BE2C (cell line): ENCODE results near the gene HEATR5B.
"Not testable (repeated sequence)": the region's sequence is repeated elsewhere in the genome, so short reads cannot be mapped to it uniquely, and the experiment has no call there.

Experiments
- DNase-seq: peaks from one replicate; pipeline ENCODE4 v3.0.0-alpha.2; 2020
- H3K27me3 ChIP-seq: fragments of 250-450 bp; sonication (Bioruptor Pico); 2 replicates; pipeline ENCODE4 v1.5.1; 2020; ENCODE audit warnings: mild to moderate bottlenecking
- H3K36me3 ChIP-seq: fragments of 250-450 bp; sonication (Bioruptor Pico); 2 replicates; pipeline ENCODE4 v1.5.1; 2020; ENCODE audit warnings: mild to moderate bottlenecking
- H3K4me1 ChIP-seq: fragments of 250-450 bp; sonication (Bioruptor Pico); 2 replicates; pipeline ENCODE4 v1.5.1; 2020
- H3K4me3 ChIP-seq: 2 replicates; pipeline ENCODE4 v1.5.1; 2011; ENCODE audit warnings: low read depth, low read length
- H3K9me3 ChIP-seq: fragments of 250-450 bp; sonication (Bioruptor Pico); 2 replicates; pipeline ENCODE4 v1.5.1; 2020
- TF ChIP-seq, protein P1 (sequence below): IDR thresholded peaks from 2 replicates; pipeline ENCODE4 v1.5.1; 2012; ENCODE audit warnings: mild to moderate bottlenecking, low read depth, low read length

HEATR5B gene

DNA sequence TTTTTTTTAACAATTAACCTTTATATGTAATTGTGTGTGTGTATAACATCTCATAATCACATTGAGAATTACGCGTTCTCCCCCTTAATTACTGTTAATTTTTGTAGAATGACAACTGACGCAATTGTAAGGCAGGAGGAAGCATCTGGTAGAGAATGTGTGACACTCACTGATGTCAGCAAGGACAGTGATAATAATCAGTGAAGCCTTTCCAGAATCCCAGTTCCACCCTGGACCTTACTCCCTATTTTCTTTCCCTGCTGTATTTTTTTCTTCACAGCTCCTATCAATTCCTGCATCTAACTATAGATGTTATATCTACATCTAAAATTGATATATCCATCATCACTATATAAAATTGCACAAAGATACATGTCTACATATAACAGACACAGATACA lies 101.7 kb downstream of the HEATR5B start:
- Histone ChIP-seq H3K4me1 (peaks cover 5% of the 10 kb centered on the region), H3K9me3 (no peaks in the 10 kb centered on the region), H3K4me3 (no peak overlapping the region), H3K27me3 (no peaks in the 10 kb centered on the region), H3K36me3 (no peaks in the 10 kb centered on the region)
- TF ChIP-seq, protein P1, sequence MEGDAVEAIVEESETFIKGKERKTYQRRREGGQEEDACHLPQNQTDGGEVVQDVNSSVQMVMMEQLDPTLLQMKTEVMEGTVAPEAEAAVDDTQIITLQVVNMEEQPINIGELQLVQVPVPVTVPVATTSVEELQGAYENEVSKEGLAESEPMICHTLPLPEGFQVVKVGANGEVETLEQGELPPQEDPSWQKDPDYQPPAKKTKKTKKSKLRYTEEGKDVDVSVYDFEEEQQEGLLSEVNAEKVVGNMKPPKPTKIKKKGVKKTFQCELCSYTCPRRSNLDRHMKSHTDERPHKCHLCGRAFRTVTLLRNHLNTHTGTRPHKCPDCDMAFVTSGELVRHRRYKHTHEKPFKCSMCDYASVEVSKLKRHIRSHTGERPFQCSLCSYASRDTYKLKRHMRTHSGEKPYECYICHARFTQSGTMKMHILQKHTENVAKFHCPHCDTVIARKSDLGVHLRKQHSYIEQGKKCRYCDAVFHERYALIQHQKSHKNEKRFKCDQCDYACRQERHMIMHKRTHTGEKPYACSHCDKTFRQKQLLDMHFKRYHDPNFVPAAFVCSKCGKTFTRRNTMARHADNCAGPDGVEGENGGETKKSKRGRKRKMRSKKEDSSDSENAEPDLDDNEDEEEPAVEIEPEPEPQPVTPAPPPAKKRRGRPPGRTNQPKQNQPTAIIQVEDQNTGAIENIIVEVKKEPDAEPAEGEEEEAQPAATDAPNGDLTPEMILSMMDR, result no peak
- DNase-seq, result no peak

DNA sequence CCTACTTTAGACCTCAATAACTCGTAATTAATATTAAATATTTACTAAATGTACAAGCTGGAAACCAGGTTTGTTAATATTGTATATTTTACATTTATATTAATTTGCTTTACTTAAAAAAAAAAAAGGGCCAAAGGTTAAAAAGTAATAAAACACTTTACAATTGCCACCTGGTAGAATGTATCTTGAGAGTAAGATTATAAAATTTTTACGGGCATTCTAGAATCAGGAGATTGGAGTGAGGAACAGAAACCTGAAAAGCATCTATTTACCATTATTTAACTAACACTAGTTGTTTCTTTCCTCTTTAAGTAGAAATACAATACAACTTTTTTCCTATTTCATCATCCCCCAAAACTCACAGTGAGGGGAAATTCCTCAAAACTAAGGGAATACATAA lies 102.3 kb downstream of the HEATR5B start:
- TF ChIP-seq, protein P1, result no peak
- H3K4me3 ChIP-seq, result no peak overlapping the region
- H3K4me1 ChIP-seq, result peaks cover 5% of the 10 kb centered on the region
- H3K27me3 ChIP-seq, result no peaks in the 10 kb centered on the region
- no peaks in the 10 kb centered on the region for H3K9me3 ChIP-seq
- DNase-seq, result no peak
- no peaks in the 10 kb centered on the region for H3K36me3 ChIP-seq

DNA sequence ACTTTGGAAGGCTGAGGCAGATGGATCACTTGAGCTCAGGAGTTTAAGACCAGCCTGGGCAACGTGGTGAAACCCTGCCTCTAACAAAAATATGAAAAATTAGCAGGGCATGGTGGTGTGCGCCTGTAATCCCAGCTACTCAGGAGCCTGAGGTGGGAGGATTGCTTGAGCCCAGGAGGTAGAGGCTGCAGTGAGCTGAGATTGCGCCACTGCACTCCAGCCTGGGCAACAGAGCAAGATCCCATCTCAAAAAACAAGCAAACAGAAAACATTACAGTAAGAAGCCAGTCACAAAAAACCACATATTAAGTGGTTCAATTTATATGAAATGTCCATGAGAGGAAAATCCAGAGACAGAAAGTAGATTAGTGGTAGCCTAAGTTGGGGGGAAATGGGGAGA lies 105.2 kb downstream of the HEATR5B start:
- not testable (repeated sequence) for H3K36me3 ChIP-seq, H3K9me3 ChIP-seq, H3K27me3 ChIP-seq, DNase-seq, H3K4me1 ChIP-seq, H3K4me3 ChIP-seq

DNA sequence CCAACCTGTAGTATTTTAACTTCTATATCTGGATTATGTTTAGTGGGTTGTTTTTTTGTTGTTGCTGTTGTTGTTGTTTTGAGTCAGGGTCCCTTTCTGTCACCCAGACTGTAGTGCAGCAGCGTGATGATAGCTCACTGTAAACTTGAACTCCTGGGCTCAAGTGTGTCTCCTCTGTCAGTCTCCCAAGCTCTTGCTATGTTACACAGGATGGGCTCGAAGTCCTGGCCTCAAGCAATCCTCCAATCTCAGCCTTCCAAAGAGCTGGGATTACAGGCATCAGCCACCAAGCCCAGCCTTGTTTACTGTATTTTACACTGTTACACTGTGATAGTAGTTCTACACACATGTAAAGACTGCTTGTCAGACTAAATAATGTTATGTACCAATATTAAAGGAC lies 108.1 kb downstream of the HEATR5B start:
- Histone ChIP-seq H3K9me3 (no peaks in the 10 kb centered on the region), H3K27me3 (no peaks in the 10 kb centered on the region), H3K4me3 (no peak overlapping the region), H3K4me1 (0 out of 2 replicates have a peak, but pooled peaks cover 3% of the 10 kb centered on the region), H3K36me3 (no peaks in the 10 kb centered on the region)
- TF ChIP-seq, protein P1, result no peak
- no peak for DNase-seq

DNA sequence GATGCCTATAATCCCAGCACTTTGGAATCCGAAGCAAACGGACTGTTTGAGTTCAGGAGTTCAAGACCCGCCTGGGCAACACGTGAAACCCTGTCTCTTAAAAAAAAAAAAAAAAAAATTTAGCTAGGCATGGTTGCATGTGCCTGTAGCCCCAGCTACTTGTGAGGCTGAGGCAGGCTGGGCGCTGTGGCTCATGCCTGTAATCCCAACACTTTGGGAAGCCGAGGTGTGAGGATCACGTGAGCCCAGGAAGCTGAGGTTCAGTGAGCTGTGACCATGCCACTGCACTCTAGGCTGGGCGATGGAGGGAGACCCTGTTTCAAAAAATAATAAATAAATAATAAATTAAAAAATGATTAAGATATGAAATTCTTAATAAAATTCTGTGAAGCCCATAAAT lies 108.9 kb downstream of the HEATR5B start:
- TF ChIP-seq, protein P1, result no peak

DNA sequence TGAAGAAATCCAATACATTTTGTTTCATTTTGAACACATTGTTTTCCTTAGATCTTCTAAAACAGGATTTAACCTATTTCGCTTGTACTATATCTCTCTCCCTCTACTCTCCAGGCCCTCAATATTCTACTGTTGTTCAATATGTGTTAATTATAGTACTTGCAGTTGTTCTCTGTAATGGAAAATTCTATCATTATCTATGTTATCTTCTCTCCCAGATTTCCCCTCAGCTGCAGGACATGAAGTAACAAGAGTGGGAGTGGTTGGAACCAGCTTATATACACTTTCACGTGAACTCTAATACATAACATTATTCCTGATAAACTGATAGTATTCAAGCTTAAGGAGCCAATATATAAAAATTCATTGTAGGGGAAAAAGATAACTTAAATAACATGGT lies 110.9 kb downstream of the HEATR5B start:
- TF ChIP-seq, protein P1, result no peak
- no peak for DNase-seq
- Histone ChIP-seq H3K4me3 (no peak overlapping the region), H3K36me3 (no peaks in the 10 kb centered on the region), H3K4me1 (0 out of 2 replicates have a peak, but pooled peaks cover 3% of the 10 kb centered on the region), H3K9me3 (no peaks in the 10 kb centered on the region), H3K27me3 (no peaks in the 10 kb centered on the region)

More for the DNA sequence above, 108.9 kb downstream of the HEATR5B start:
- DNase-seq, result no peak
- Histone ChIP-seq H3K4me1 (0 out of 2 replicates have a peak, but pooled peaks cover 3% of the 10 kb centered on the region), H3K4me3 (no peak overlapping the region), H3K36me3 (no peaks in the 10 kb centered on the region), H3K27me3 (no peaks in the 10 kb centered on the region), H3K9me3 (no peaks in the 10 kb centered on the region)

DNA sequence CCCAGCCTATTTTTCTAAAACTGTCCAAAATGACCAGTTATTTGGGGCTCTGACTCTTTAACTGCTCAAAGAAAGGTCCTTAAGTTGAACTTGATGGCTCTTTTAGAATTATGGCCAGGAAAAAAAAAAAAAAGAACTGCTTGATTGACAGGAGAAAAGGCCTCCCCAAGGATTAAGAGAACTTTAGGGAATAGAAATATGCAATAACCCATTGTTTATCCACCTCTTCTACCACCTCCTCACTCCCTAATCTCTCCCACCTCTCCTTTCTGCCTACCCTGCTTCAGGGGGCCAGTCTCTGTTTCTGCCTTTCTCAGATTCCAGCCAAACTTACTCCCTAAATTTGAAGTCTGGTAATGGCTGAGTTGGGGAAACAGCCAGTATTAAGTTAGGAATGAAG lies 112.2 kb downstream of the HEATR5B start:
- Histone ChIP-seq H3K4me1 (peaks cover 6% of the 10 kb centered on the region), H3K4me3 (no peak overlapping the region), H3K27me3 (no peaks in the 10 kb centered on the region), H3K36me3 (no peaks in the 10 kb centered on the region), H3K9me3 (no peaks in the 10 kb centered on the region)
- DNase-seq, result no peak
- TF ChIP-seq, protein P1, result no peak
